Measurements from ENCODE around the gene PAQR6.

Gene PAQR6

DNA sequence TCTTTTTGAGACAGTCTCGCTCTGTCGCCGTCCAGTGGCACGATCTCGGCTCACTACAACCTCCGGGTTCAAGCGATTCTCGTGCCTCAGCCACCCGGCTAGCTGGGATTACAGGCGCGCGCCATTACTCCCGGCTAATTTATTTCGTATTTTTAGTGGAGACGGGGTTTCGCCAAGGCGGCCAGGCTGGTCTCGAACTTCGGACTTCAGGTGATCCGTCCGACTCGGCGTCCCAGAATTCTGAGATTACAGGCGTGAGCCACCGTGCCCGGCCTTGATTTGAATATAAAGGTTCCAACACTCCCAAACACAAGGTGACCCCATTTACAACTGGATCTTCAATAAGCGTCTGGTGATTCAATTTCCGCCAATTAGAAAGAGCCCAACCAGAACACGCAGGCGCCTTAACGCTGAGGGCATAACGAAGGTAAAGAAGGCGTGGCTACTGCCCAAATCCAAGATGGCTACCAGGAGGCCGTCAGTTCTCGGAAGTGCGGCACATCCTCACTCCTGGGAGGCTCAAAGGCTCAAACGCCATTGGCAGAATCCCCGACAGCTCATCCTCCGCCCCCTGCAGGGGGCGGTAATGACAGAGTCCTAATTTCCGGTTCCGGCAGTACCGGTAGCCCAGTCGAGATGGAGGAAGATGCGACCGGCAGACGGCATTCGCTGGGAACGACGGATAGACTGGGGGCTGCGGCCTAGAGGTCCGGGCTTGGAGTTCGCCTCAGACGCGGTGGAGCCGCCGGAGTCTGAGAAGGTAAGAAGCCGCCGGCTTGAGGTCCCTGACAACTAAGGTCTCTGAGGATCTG, 54.2 kb downstream of the PAQR6 start, which contains the start of gene SLC25A44:
Gene SLC25A44, plus strand, starts transcription at position 617 of the 812 bp plus-strand sequence. CDS start 5,744 bp downstream, outside the sequence.
- peak within 1 kb of the TSS; percentile 73 to 94 (median 89) for H3K27ac ChIP-seq
- H4K20me1 ChIP-seq: peaks cover 6 to 47% (median 26%) of the 10 kb centered on the region in 11 experiments; a peak in 17 of 22 replicates
- TF ChIP-seq Cebpa-rat (IDR thresholded peaks at IDR 0.05): no peak
- peak within 1 kb of the TSS; percentile 82 to 98 (median 90) for H3K4me3 ChIP-seq
- peaks cover 6 to 18% (median 14%) of the 10 kb centered on the region in 11 experiments for H3K9me3 ChIP-seq (replicated peaks in 1 of 11)
- peaks cover 17 to 42% (median 30%) of the 10 kb centered on the region in 11 experiments for H3K36me3 ChIP-seq
- peak within 1 kb of the TSS; percentile 77 to 90 (median 87) for H3K9ac ChIP-seq
- peaks cover 27 to 61% (median 41%) of the 10 kb centered on the region in 10 experiments for H3K4me1 ChIP-seq
- H3K4me2 ChIP-seq: peak within 1 kb of the TSS; percentile 88 to 98 (median 95)
- no peaks in the 10 kb centered on the region for H3K27me3 ChIP-seq

Measured in BLaER1 treated with 17β-estradiol and CSF1 and Interleukin-3, amounts not matched to agents 10 nM and 100 nM (cell line).